AG04450 (cell line): ENCODE results near the gene ZNF227. TPM values are rescaled to one million over a fixed set of nuclear protein-coding genes. Genes with fewer than 3 reads are reported as not detected.
A peak's percentile ranks its signal among the peaks of the same experiment; 100 is the strongest.
"Not testable (repeated sequence)": the region's sequence is repeated elsewhere in the genome, so short reads cannot be mapped to it uniquely, and the experiment has no call there.

ENCODE experiments used
- CTCF ChIA-PET: fragments of 300-600, 350-600 bp; formaldehyde crosslinking; extraction: SDS; loops from one replicate; lab custom pipeline; 2022; ENCODE audit warnings: antibody characterized with exemption, inconsistent platforms; lab: Charles Lee
- POLR2A ChIA-PET: fragments of 350-600 bp; formaldehyde crosslinking; extraction: SDS; loops from one replicate; lab custom pipeline; 2021; ENCODE audit warnings: antibody characterized with exemption, inconsistent platforms; lab: Yijun Ruan, JAX
- DNase-seq: peaks from one replicate; pipeline ENCODE4 v3.0.0-alpha.2; 2011; ENCODE audit warnings: low read depth, low spot score
- H3K27ac ChIP-seq: one replicate; pipeline ENCODE4 v1.5.1; 2012; ENCODE audit warnings: low read depth, low read length, control low read depth
- H3K27me3 ChIP-seq: one replicate; pipeline ENCODE4 v1.6.0; 2012; ENCODE audit warnings: low read length; ENCODE audit not compliant: control insufficient read depth, insufficient read depth
- H3K4me3 ChIP-seq: 2 replicates; pipeline ENCODE4 v1.5.1; 2011; ENCODE audit warnings: mild to moderate bottlenecking, low read depth, low read length, control low read depth
- H3K9me3 ChIP-seq: 2 replicates; pipeline ENCODE4 v1.5.1; 2012; ENCODE audit warnings: low read length; ENCODE audit not compliant: control insufficient read depth, insufficient read depth
- polyA minus RNA-seq: library from RNA; depleted of rRNA, polyadenylated mRNA; stranded (reverse); fragments of >200 nt; gene quantifications from 2 replicates; pipeline ENCODE4 v1.2.3, GENCODE V29; 2011; rRNA and poly(A)+ RNA removed
- polyA plus RNA-seq: library from polyadenylated mRNA; depleted of rRNA; stranded (reverse); fragments of >200 nt; gene quantifications from 2 replicates; pipeline ENCODE4 v1.2.3, GENCODE V29; 2011; rRNA removed
- TF ChIP-seq, protein P1 (sequence below): IDR thresholded peaks from 2 replicates; pipeline ENCODE4 v1.5.1; 2011; ENCODE audit warnings: low read depth, low read length, control low read depth, inconsistent platforms

ZNF227 gene
- polyA plus RNA-seq (9.9 and 11.8 TPM in 2 replicates), polyA minus RNA-seq (15.7 and 21.4 TPM in 2 replicates)

DNA sequence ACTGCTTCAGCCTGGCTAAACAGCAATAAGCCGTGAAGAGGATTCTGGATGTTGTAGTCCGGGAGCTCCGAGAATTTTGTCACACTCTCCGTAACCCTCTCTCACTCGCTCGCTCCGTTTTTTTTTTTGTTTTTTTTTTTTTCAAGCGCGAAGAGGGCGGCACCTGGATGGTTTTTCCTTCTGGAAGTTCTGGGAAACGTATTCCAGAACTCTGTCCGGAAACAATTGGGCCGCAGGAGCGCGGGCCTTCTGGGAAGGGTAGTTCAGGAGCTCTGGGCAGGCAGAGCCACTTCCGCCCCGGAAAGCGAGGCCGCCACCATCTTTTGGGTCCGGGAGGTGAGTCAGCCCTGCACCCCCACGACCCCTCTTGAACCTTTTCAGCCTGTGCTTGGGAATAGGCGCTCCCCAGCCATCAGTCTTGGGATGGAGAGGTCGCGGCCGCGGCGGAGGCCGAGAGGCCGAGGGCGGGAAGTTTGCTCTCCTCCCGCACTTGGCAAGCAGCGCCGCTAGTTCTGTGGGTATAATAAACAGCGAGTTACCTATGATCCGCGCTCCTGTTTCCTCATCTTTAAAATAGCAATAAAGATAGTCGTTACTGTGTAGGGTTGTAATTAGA is at the start of gene ZNF227:
TSS of gene ZNF227 (plus strand) at position 283 of the 616 bp plus-strand sequence. CDS start 5,261 bp downstream, outside the sequence.
- TF ChIP-seq, protein P1, sequence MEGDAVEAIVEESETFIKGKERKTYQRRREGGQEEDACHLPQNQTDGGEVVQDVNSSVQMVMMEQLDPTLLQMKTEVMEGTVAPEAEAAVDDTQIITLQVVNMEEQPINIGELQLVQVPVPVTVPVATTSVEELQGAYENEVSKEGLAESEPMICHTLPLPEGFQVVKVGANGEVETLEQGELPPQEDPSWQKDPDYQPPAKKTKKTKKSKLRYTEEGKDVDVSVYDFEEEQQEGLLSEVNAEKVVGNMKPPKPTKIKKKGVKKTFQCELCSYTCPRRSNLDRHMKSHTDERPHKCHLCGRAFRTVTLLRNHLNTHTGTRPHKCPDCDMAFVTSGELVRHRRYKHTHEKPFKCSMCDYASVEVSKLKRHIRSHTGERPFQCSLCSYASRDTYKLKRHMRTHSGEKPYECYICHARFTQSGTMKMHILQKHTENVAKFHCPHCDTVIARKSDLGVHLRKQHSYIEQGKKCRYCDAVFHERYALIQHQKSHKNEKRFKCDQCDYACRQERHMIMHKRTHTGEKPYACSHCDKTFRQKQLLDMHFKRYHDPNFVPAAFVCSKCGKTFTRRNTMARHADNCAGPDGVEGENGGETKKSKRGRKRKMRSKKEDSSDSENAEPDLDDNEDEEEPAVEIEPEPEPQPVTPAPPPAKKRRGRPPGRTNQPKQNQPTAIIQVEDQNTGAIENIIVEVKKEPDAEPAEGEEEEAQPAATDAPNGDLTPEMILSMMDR, result no peak
- H3K27me3 ChIP-seq, result no peaks in the 10 kb centered on the region
- H3K4me3 ChIP-seq, result peak within 1 kb of the TSS; percentile 88
- POLR2A ChIA-PET, result interaction anchor here (0.6 to 1.2 kb wide), 8 partner anchors 47 to 258 kb away, joined by 3 to 14 read pairs (median 8); partner anchors contain the start of genes ZNF226 and ZNF285
- H3K27ac ChIP-seq, result peak within 1 kb of the TSS; percentile 69
- DNase-seq, result peak; percentile 92
- no peaks in the 10 kb centered on the region; the same call in 1 of the 2 replicates for H3K9me3 ChIP-seq
- CTCF ChIA-PET, result no interaction called here

DNA sequence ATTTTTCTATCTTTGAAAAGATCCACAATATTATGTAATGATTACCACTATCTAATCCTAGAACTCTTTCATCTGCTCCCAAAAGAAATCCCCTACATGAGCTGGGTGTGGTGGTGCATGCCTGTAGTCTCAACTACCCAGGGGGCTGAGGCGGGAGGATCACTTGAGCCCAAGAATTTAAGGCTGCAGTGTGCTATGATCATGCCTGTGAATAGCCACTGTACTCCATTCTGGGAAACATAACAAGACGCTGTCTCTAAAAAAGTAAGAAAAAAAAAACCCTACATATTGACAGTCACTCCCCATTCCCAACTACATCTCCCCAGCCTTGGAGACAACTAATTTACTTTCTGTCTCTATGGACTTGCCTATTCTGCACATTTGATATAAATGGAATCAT is 48.5 kb upstream of the ZNF227 start:
- ChIA-PET CTCF (no interaction called here), POLR2A (interaction anchor here (2.0 kb wide), 1 partner anchor 48 kb away, joined by 14 read pairs; the partner anchor contains the start of gene ZNF227)
- Histone ChIP-seq H3K27me3 (no peaks in the 10 kb centered on the region), H3K4me3 (no peak overlapping the region), H3K9me3 (peaks cover 4% of the 10 kb centered on the region), H3K27ac (no peak overlapping the region)
- DNase-seq, result no peak
- TF ChIP-seq, protein P1, result no peak

DNA sequence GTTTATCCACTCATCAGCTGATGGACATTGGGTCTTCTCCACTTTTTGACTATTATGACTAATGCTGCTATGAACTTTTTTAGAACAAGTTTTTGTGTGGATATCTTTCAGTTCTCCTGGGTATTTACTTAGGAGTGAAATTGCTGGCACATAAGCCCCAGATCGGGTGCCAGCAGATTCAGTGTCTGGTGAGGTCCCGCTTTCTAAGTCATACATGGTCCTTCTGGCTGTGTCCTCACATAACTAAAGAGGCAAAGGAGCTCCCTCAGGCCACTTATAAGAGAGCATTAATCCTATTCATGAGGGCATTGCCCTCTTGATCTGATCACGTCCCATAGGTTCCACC is 48.0 kb upstream of the ZNF227 start:
- TF ChIP-seq, protein P1, result no peak
- H3K27me3 ChIP-seq, result no peaks in the 10 kb centered on the region
- H3K27ac ChIP-seq, result no peak overlapping the region
- H3K9me3 ChIP-seq, result peaks cover under 1% of the 10 kb centered on the region
- CTCF ChIA-PET, result no interaction called here
- POLR2A ChIA-PET, result interaction anchor here (1.0 to 2.0 kb wide), 4 partner anchors 43 to 70 kb away, joined by 3 to 14 read pairs (median 7); partner anchors contain the start of genes ZNF224, ZNF225 and ZNF227
- no peak for DNase-seq
- H3K4me3 ChIP-seq, result peak overlapping the region; percentile 20

DNA sequence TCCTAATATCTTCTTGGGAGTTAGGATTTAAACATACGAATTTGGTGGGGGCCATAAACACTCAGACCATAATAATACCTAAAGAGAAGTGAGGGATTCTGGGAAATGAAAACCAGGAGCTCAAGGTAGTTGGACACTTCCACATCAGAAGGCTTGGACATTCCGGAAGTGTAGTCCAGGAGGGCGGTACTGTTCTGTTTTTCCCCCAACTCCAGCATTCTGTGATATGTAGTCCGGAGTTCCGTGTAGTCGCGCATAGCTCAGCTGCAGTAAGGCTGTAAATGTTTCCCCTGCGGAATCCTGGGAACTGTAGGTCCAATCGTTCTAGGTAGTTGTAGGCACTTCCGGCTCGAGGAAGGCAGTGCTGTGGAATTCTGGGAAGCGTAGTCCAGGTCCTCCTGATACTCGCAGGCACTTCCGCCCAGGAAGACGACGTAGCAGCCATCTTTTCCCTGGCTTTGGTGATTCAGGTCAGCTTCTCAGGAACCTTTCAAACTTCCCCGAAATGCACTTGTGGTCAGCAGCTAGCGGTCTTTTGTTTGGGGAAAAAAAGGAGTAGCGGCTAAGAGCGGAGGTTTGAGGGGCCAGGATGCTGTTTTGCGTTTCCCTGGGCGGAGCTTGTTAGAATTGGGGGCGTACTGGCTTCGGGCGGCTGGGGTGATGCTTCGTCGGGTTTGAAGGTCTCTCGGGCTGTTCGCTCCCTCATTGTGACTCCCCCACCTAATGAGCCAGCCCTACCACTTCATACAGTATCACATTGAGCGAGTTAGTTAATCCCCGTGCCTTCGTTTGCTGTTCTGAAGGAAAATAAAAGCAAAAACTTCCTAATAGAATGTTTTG is 47.4 kb upstream of the ZNF227 start, which contains the start of gene ZNF226:
TSS of gene ZNF226 (plus strand) at position 428 of the 840 bp plus-strand sequence. CDS start 4,981 bp downstream, outside the sequence.
- ChIA-PET POLR2A (interaction anchor here (0.7 to 2.0 kb wide), 6 partner anchors 23 to 355 kb away, joined by 3 to 14 read pairs (median 4); partner anchors contain the start of genes ZNF224, ZNF225 and ZNF227), CTCF (interaction anchor here (0.7 kb wide), 1 partner anchor 12 kb away, joined by 3 read pairs; no protein-coding TSS in a partner anchor)
- peak within 1 kb of the TSS; percentile 77 for H3K4me3 ChIP-seq
- peak within 1 kb of the TSS; percentile 92 for H3K27ac ChIP-seq
- TF ChIP-seq, protein P1, result no peak
- no peaks in the 10 kb centered on the region; the same call in 1 of the 2 replicates for H3K9me3 ChIP-seq
- no peaks in the 10 kb centered on the region for H3K27me3 ChIP-seq
- peak; percentile 97 for DNase-seq

- CTCF ChIA-PET, POLR2A ChIA-PET, H3K9me3 ChIP-seq, H3K27me3 ChIP-seq, H3K4me3 ChIP-seq, DNase-seq, H3K27ac ChIP-seq: not testable (repeated sequence)
Observed at GRCh38 chr19:44170660-44171059, 41.7 kb upstream of the ZNF227 start.
